Measurements from ENCODE around the gene SLC45A1.

DNA sequence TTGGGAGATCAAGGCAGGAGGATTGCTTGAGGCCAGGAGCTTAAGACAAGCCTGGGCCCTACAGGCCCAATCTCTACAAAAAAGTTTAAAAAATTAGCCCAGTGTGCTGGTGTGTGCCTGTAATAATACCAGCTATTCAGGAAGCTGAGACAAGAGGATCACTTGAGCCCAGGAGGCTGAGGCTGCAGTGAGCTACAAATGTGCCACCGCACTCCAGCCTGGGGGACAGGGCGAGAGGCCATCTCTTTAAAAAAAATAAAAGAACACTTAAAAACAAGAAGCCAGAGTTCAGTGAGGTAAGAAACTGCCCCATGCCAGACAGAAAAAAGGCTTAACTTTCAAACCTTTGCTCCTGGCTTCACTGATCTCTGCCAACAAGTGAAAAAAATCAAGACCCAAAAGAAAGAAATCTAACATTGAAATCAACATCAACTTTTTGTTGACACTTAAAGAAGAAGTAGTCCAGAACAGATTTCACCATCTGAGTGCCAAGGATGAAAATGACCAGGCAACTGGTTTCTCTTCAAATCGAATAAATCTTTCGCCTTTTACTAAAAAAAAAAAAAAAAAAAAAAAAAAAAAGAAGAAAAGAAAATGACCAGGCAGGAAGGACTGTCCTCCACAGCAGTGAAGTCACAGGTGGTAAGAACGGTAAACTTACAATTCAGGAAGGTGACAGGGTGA, 51.2 kb downstream of the SLC45A1 start:
- TF ChIP-seq, protein P1, sequence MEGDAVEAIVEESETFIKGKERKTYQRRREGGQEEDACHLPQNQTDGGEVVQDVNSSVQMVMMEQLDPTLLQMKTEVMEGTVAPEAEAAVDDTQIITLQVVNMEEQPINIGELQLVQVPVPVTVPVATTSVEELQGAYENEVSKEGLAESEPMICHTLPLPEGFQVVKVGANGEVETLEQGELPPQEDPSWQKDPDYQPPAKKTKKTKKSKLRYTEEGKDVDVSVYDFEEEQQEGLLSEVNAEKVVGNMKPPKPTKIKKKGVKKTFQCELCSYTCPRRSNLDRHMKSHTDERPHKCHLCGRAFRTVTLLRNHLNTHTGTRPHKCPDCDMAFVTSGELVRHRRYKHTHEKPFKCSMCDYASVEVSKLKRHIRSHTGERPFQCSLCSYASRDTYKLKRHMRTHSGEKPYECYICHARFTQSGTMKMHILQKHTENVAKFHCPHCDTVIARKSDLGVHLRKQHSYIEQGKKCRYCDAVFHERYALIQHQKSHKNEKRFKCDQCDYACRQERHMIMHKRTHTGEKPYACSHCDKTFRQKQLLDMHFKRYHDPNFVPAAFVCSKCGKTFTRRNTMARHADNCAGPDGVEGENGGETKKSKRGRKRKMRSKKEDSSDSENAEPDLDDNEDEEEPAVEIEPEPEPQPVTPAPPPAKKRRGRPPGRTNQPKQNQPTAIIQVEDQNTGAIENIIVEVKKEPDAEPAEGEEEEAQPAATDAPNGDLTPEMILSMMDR (IDR thresholded peaks at IDR 0.05): no peak
- TF ChIP-seq POLR2A (IDR thresholded peaks at IDR 0.05) (no peak), POLR2AphosphoS5 (IDR thresholded peaks at IDR 0.05; ENCODE audit: insufficient read depth in 1 of 2, low read depth in 1 of 2) (no peak)

Data from vagina (tissue), 2 donors.